NCI-H748 treated with DMSO at 0.1 percent for 48 hours (cell line): Measurements from ENCODE around the gene HGD.
"Not testable (repeated sequence)": the region's sequence is repeated elsewhere in the genome, so short reads cannot be mapped to it uniquely, and the experiment has no call there.

Source experiments
- DNase-seq: peaks from one replicate; lab custom pipeline; 2025; lab: John Stamatoyannopoulos, UW

Gene HGD

GRCh38 chr3:120678984-120679383 is 3.1 kb downstream of the HGD start:
- DNase-seq = no peak

DNA sequence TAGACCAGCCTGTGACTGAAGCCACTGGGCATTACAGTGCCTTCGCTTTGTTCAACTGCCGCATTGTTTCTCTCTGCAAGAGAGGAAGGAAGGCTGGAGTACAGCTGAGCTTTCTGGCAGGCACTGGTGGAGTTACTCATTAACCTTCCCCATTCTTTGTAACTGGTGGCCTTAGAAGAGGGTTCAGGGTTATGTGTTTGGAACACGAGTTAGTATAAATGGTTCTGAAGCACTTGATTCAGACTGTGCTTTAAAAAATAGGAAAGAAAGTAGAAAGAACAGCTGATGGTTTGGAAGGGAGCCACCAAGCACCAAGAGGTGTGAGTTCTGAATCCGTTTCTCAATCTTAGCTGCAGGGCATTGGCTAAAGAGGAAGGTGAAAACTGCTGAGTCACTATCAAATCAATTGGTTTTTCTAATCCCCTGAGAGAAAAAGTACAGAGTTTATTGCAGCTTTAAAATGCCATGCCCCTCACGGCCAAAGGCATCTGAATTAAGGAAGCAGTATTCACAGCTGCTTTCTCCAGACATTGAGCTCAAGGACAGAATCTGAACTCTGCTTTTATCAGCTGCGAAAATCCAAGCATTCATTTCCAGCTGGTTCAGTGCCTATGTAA is 3.6 kb downstream of the HGD start:
- no peak for DNase-seq

DNA sequence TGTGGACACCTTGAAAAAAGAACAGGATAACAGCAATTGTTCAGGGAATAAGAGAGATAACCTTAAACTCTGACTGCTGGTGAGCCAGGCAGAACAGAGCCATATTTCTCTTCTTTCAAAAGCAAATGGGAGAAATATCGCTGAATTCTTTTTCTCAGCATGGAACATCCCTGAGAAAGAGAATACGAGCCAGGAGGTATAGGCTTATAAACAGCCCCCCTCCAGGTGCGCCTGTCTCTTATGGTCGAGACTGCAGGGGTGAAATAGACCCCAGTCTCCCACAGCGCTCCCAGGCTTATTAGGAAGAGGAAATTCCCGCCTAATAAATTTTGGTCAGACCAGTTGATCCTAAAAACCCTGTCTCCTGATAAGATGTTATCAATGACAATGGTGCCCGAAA is 4.8 kb downstream of the HGD start:
- DNase-seq = not testable (repeated sequence)

DNA sequence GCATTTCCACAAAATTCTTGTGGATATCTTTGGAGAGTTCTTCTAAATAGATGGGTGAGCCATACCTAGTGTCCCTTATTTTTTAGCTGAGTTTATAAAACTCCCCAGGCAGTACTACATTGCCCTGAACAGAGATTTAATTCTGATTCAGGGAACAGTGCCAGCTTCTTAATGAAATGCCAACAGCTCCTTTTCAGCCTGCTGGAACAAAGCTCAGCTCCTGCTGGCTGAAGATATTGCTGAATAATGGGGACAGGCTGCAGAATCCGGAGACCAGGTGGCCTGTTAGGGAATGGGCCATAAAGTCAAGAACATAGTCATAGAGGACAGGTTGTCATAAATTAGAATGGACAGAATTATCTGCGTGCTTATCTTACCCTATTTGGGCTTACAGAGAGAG is 8.9 kb downstream of the HGD start:
- DNase-seq = no peak

- DNase-seq = no peak
Measured at GRCh38 chr3:120670576-120670975, 11.5 kb downstream of the HGD start.

- no peak for DNase-seq
Measured at GRCh38 chr3:120664926-120665325, 17.1 kb downstream of the HGD start.

GRCh38 chr3:120661945-120662344 is 20.1 kb downstream of the HGD start:
- no peak for DNase-seq

- no peak for DNase-seq
Measured at GRCh38 chr3:120661106-120661905, 20.7 kb downstream of the HGD start.

DNA sequence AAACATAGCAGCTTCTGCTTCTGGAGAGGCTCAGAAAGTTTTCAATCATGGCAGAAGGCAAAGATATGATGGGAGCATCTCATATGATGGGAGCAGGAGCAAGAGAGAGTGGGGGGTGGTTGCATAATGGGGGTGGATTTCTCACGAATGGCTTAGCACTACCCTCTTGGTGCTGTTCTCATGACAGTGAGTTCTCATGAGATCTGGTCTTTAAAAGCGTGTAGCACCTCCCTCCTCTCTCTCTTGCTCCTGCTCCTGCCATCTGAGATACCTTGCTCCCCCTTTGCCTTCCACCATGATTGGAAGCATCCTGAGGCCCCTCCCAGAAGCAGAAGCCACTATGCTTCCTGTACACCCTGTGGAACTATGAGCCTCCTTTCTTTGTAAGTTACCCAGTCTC is 22.2 kb downstream of the HGD start:
- no peak for DNase-seq

- DNase-seq = no peak
Measured at GRCh38 chr3:120659285-120659684, 22.8 kb downstream of the HGD start.

GRCh38 chr3:120652896-120653545 is 29.0 kb downstream of the HGD start:
- DNase-seq = no peak

DNA sequence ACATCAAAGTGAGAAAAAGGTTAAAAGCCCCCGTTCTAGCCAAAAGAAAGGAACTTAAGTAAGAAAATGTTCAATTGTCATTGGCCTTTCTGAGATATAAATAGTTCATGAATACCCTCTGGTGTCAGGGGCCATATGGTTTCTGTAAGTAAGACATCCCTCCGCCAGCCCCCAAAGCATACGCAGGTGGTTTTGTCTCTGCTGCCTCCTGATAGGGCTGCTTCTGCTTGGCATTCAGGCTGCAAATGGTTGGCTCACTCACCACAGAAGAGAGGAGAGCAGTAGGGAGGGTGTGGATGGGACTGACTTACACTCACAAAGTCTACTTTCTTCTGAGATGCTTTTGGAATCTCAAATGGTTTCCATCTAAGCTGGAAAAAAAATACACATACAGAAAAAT is 29.8 kb downstream of the HGD start:
- DNase-seq = no peak

DNA sequence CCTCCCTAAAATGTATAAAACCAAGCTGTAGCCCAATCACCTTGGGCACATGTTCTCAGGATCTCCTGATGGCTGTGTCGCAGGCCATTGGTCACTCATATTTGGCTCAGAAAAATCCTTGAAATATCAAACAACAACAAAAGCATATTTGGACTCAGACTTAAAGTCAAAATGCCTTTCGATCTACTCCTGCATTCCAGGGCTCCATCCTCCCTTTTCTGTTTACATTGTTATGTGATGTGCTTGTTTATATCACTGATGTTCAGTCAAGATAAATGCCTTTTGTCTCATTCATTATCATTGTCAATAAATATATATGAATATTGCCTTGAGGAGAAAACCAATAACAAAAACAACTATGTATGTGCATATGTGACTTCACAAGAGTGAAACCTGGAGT is 31.7 kb downstream of the HGD start:
- DNase-seq = no peak

DNA sequence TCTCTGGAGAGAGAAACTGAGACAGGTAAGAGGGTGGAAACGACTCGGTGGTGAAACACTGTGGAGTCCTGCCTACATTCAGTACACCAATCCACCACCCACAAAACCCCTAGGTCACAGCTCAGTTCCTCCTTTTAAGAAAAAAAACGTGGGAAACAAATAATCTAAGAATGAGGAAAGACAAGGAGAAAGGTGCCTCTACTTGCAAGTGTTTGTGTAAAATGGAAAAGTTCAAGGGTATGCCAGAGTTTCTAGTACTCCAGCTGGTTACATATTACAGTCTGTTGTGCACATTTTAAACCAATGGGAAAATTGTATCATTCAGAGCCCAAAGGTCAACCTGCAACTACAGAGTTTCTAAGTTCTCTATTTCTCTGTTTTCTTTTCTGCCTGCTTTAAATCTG is 32.2 kb downstream of the HGD start:
- no peak for DNase-seq

- DNase-seq = no peak
Measured at GRCh38 chr3:120648290-120648689, 33.7 kb downstream of the HGD start.

GRCh38 chr3:120646771-120647432 is 35.1 kb downstream of the HGD start:
- DNase-seq = no peak

- DNase-seq = no peak
Measured at GRCh38 chr3:120645083-120645845, 36.8 kb downstream of the HGD start.

- no peak for DNase-seq
Measured at GRCh38 chr3:120642368-120642948, 39.6 kb downstream of the HGD start.

DNA sequence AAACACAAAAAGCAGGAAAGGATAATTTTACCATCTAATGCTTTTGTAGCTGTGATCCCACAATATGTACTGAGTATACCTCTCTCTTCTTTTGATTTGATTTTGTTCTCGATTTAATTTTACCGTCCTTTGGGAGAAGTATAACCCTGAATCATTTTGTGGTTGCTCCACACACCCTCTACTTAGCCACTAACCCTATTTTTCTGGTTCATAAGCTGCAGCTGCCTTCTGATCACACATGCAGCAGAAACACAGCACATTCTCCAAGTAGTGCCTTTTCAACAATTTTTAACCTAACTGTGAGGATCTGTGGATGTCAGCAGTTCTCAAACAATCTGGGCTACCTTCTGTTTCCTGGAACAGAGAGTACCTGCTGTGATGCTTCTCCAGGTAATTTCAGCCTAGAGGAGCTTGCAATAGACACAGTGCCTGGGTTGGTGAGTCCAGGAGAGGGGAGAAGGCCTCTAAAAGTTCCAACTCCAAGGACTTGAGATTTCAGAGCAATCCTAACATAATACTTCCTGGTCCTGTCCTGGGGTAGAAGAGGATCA is 40.3 kb downstream of the HGD start:
- no peak for DNase-seq

GRCh38 chr3:120640231-120640630 is 41.8 kb downstream of the HGD start:
- DNase-seq = no peak

DNA sequence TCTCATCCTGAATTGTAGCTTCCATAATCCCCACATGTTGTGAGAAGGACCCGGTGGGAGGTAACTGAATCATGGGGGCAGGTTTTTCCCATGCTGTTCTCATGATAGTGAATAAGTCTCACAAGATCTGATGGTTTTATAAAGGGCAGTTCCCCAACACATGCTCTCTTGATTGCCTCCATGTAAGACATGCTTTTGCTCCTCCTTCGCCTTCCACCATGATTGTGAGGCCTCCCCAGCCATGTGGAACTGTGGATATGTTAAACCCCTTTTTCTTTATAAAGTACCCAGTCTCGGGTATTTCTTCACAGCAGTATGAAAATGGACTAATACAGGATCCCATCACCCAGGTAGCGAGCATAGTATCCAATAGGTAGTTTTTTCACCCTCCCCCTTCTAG is 43.2 kb downstream of the HGD start:
- not testable (repeated sequence) for DNase-seq
